Endothelial cell of umbilical vein (primary cell): Measurements from ENCODE around the gene CEP170. TPM values are rescaled to one million over a fixed set of nuclear protein-coding genes. Genes with fewer than 3 reads are reported as not detected.

Source experiments
- BruUV-seq: library from RNA; stranded (reverse); fragments of 400-500 nt; replicated peaks from 2 replicates; lab custom pipeline; 2021; lab: Mats Ljungman, UMichigan
- CTCF ChIA-PET: fragments of 300-600, 350-600 bp; sonication (Branson Sonifier 250); formaldehyde crosslinking; loops from one replicate; lab custom pipeline; 2021; ENCODE audit warnings: antibody characterized with exemption, inconsistent platforms; lab: Charles Lee
- POLR2A ChIA-PET: fragments of 300-600, 350-600 bp; sonication (Branson Sonifier 250); formaldehyde crosslinking; loops from one replicate; lab custom pipeline; 2021; ENCODE audit warnings: antibody characterized with exemption, inconsistent platforms; lab: Charles Lee
- DNase-seq: peaks from one replicate; pipeline ENCODE4 v3.0.0-alpha.2; 2011; ENCODE audit warnings: low read depth, low spot score
- FAIRE-seq: peaks from 2 replicates; lab custom pipeline; 2011; peaks lifted over from hg19 to GRCh38; lab: Jason Lieb, UNC
- H2AFZ ChIP-seq: 2 replicates; pipeline ENCODE4 v1.6.0; 2012; ENCODE audit warnings: low read depth, low read length, control low read depth, inconsistent platforms
- H3K27ac ChIP-seq: 2 replicates; pipeline ENCODE4 v1.5.1; 2011; ENCODE audit warnings: low read depth, mild to moderate bottlenecking, control low read depth, low read length, moderate library complexity; ENCODE audit not compliant: insufficient read depth
- H3K27me3 ChIP-seq, 2 experiments: 2 replicates each; pipeline versions ENCODE4 v1.6.0 to v1.6.1; 2011; ENCODE audit warnings: low read length in 2 of 2, mixed read lengths in 1 of 2; ENCODE audit not compliant: control insufficient read depth in 2 of 2, insufficient read depth in 2 of 2
- H3K36me3 ChIP-seq, 2 experiments: 2 replicates in 1 of 2; 3 replicates in 1 of 2; pipeline ENCODE4 v1.5.1; 2011; ENCODE audit warnings: low read length in 2 of 2, mild to moderate bottlenecking in 1 of 2, moderate library complexity in 1 of 2; ENCODE audit not compliant: control insufficient read depth in 2 of 2, insufficient read depth in 2 of 2; ENCODE audit errors: extremely low read depth in 1 of 2
- H3K4me1 ChIP-seq: 3 replicates; pipeline ENCODE4 v1.5.1; 2011; ENCODE audit warnings: mild to moderate bottlenecking, low read length; ENCODE audit not compliant: control insufficient read depth, insufficient read depth; ENCODE audit errors: extremely low read depth
- H3K4me2 ChIP-seq: 2 replicates; pipeline ENCODE4 v1.6.1; 2011; ENCODE audit warnings: low read length, control low read depth, mixed read lengths; ENCODE audit not compliant: insufficient read depth
- H3K4me3 ChIP-seq, 3 experiments: fragments of 200-600 bp in 1 of 3; sonication (generic), shearing (Covaris generic) in 1 of 3; replicated peaks in 1 of 3; 2 replicates each; pipeline ENCODE4 v1.5.1; 2011 to 2016; ENCODE audit warnings: control low read depth in 3 of 3, low read length in 3 of 3, mild to moderate bottlenecking in 2 of 3, inconsistent platforms in 1 of 3, low read depth in 1 of 3, moderate library complexity in 1 of 3; ENCODE audit not compliant: insufficient read depth in 1 of 3
- H3K79me2 ChIP-seq: 2 replicates; pipeline ENCODE4 v1.6.0; 2012; ENCODE audit warnings: low read length, inconsistent platforms; ENCODE audit not compliant: control insufficient read depth, insufficient read depth
- H3K9ac ChIP-seq: replicated peaks from 2 replicates; pipeline ENCODE3; 2011; ENCODE audit warnings: low read length, control low read depth; ENCODE audit not compliant: insufficient read depth; ENCODE audit errors: extremely low read depth
- H3K9me1 ChIP-seq: replicated peaks from 3 replicates; pipeline ENCODE4 v1.6.0; 2011; ENCODE audit warnings: mild to moderate bottlenecking, low read length; ENCODE audit not compliant: control insufficient read depth, insufficient read depth; ENCODE audit errors: extremely low read depth
- H3K9me3 ChIP-seq: replicated peaks from 2 replicates; pipeline ENCODE4 v1.5.1; 2012; ENCODE audit warnings: low read length, inconsistent platforms; ENCODE audit not compliant: control insufficient read depth, insufficient read depth
- H4K20me1 ChIP-seq: replicated peaks from 2 replicates; pipeline ENCODE3; 2011; ENCODE audit warnings: mild to moderate bottlenecking, low read length; ENCODE audit not compliant: control insufficient read depth, insufficient read depth; ENCODE audit errors: extremely low read depth
- CTCF ChIP-seq, 2 donors: IDR thresholded peaks; 1 replicate in 1 of 2; 2 replicates in 1 of 2; pipeline ENCODE4 v1.5.1; 2011; ENCODE audit warnings: low read length in 2 of 2, mild to moderate bottlenecking in 2 of 2, moderate library complexity in 2 of 2, control low read depth in 1 of 2, inconsistent platforms in 1 of 2, low read depth in 1 of 2; ENCODE audit not compliant: insufficient read depth in 1 of 2; ENCODE audit errors: extremely low read depth in 1 of 2
- EZH2 ChIP-seq: IDR thresholded peaks from 2 replicates; pipeline ENCODE4 v1.6.1; 2012; ENCODE audit warnings: borderline replicate concordance, low read depth, mild to moderate bottlenecking, moderate library complexity, low read length, inconsistent platforms; ENCODE audit not compliant: severe bottlenecking
- FOS ChIP-seq: IDR thresholded peaks from 2 replicates; pipeline ENCODE4 v1.6.1; 2011; ENCODE audit warnings: mild to moderate bottlenecking, low read length, moderate library complexity, borderline replicate concordance; ENCODE audit not compliant: insufficient read depth
- GATA2 ChIP-seq: IDR thresholded peaks from 2 replicates; pipeline ENCODE4 v1.7.0; 2011; ENCODE audit warnings: low read depth, mild to moderate bottlenecking, moderate library complexity, mixed read lengths, low read length; ENCODE audit not compliant: insufficient read length, insufficient read depth
- JUN ChIP-seq: IDR thresholded peaks from 2 replicates; pipeline ENCODE4 v1.6.1; 2011; ENCODE audit warnings: borderline replicate concordance, low read depth; ENCODE audit not compliant: insufficient read length, insufficient read depth
- MAX ChIP-seq: IDR thresholded peaks from 2 replicates; pipeline ENCODE4 v1.6.1; 2011; ENCODE audit not compliant: insufficient read depth, insufficient read length
- MYC ChIP-seq: IDR thresholded peaks from one replicate; pipeline ENCODE4 v1.6.1; 2011; ENCODE audit warnings: mild to moderate bottlenecking, low read depth, low read length
- POLR2A ChIP-seq: IDR thresholded peaks from 2 replicates; pipeline ENCODE4 v1.6.1; 2012; ENCODE audit warnings: low read depth, mild to moderate bottlenecking, control low read depth, low read length
- POLR2AphosphoS5 ChIP-seq: IDR thresholded peaks from 2 replicates; pipeline ENCODE4 v1.6.1; 2012; ENCODE audit warnings: low read depth, mild to moderate bottlenecking, control low read depth, low read length, moderate library complexity; ENCODE audit not compliant: insufficient read depth
- dilution Hi-C: fragments of 300-500 bp; cut with MboI; formaldehyde crosslinking; loops from one replicate; pipeline ENCODE4 v1.15.0; 2019; ENCODE audit warnings: low sequenced_read_pairs; ENCODE audit not compliant: extremely low pct_ligation_motif_present
- intact Hi-C: fragments of 100-400 bp; cut with micrococcal nuclease; formaldehyde crosslinking; loops from one replicate; pipeline ENCODE4 v1.10.0; 2022
- polyA plus RNA-seq, 4 experiments: library from polyadenylated mRNA; depleted of rRNA in 3 of 4; stranded (reverse) in 3 of 4; unstranded in 1 of 4; fragments of >200 nt; gene quantifications; 2 replicates each; pipeline versions ENCODE4 v1.2.1 to v1.2.3, GENCODE V29; 2011 to 2012; ENCODE audit warnings: missing spikeins in 1 of 4
- total RNA-seq: library from RNA; stranded (reverse); gene quantifications from 2 replicates; pipeline ENCODE4 v1.2.3, GENCODE V29; 2021

The CEP170 gene
- total and polyA plus RNA-seq, 2 donors (not counting 3 experiments of a cell fraction or from before 2014, with no cell fraction given) = 49.6 to 225 TPM

- intact Hi-C loops = no loop called here
- Histone ChIP-seq H3K4me1 (peaks cover 51% of the 10 kb centered on the region), H3K79me2 (peaks cover 28% of the 10 kb centered on the region), H3K27ac (no peak overlapping the region), H3K36me3 (peaks cover 0 to 4% of the 10 kb centered on the region in 2 experiments), H3K27me3 (no peaks in the 10 kb centered on the region), H3K9me3 (no peaks in the 10 kb centered on the region), H3K9me1 (no peaks in the 10 kb centered on the region), H3K4me2 (no peak overlapping the region), H3K9ac (no peak overlapping the region), H4K20me1 (no peaks in the 10 kb centered on the region), H2AFZ (no peak overlapping the region), H3K4me3 (no peak overlapping the region)
- no TSS peak for BruUV-seq
- FAIRE-seq = no peak
- CTCF ChIA-PET = no interaction called here
- TF ChIP-seq GATA2 (no peak), POLR2A (no peak), EZH2 (no peak), FOS (no peak), JUN (no peak), MAX (no peak), MYC (no peak), CTCF (IDR thresholded peaks at IDR 0.05; ENCODE audit: extremely low read depth in 1 of 2, insufficient read depth in 1 of 2, low read depth in 1 of 2, low read length in 2 of 2) (no peak), POLR2AphosphoS5 (no peak)
- dilution Hi-C loops = no loop called here
- POLR2A ChIA-PET = no interaction called here
- DNase-seq = no peak
Observed at GRCh38 chr1:243292117-243292516, 37.0 kb upstream of the CEP170 start.
